ENCODE data around the gene INTS3.
"Not testable (repeated sequence)": the region's sequence is repeated elsewhere in the genome, so short reads cannot be mapped to it uniquely, and the experiment has no call there.

The INTS3 gene

DNA sequence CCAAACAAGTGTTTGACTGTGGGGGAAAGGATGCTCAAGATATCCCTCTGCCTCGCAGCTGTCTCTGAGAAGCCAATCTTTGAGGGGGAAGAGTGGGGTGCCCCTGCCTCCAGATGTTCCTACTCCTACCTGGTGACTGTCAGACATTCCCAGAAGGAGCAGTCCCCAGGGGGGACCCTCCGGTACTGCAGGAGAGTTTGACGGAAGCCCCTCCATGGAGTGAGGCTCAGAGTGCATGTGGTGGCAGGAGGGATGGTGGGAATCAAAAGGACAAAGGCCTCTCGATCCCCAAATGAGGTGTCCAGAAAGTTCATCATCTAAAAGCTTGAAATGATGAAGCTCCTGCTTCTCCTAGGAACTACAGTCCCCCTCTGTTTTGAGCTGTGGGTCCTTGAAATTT is 52.7 kb downstream of the INTS3 start:
- H3K36me3 ChIP-seq (ENCODE audit: insufficient read depth, insufficient read length, low read length), result peaks cover 19% of the 10 kb centered on the region
- no peaks in the 10 kb centered on the region for H3K9me3 ChIP-seq (ENCODE audit: insufficient read depth, low read length)
- no peak overlapping the region for H3K9ac ChIP-seq (ENCODE audit: insufficient read length, low read depth)
- no peak overlapping the region for H3K4me3 ChIP-seq (ENCODE audit: insufficient read length, low read depth)
- no peaks in the 10 kb centered on the region for H3K27me3 ChIP-seq (ENCODE audit: insufficient read depth, insufficient read length)
- peaks cover 16% of the 10 kb centered on the region for H3K4me1 ChIP-seq (ENCODE audit: insufficient read depth, insufficient read length)
- DNase-seq (ENCODE audit: low read depth, low spot score), result no peak
- no peak for TF ChIP-seq SUZ12 (IDR thresholded peaks at IDR 0.05; ENCODE audit: extremely low read depth, insufficient read depth, insufficient read length)
- no peak for TF ChIP-seq YY1 (IDR thresholded peaks at IDR 0.05; ENCODE audit: insufficient read depth, insufficient read length)
- TF ChIP-seq ZNF274 (IDR thresholded peaks at IDR 0.05; ENCODE audit: low read depth, low read length), result no peak

DNA sequence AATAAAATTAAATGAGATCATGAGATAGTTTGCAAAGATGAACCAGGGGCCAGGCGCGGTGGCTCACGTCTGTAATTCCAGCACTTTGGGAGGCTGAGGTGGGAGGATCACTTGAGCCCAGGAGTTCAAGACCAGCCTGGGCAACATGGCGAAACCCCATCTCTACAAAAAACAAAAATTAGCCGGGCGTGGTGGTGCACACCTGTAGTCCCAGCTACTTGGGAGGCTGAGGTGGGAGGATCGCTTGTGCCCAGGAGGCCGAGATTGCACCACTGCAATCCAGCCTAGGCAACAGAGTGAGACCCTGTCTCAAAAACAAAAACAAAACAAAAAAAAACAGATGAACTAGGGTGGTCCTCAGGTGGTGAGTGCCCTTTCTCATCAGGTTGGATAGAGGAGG is 54.8 kb downstream of the INTS3 start:
- H3K9ac ChIP-seq (ENCODE audit: insufficient read length, low read depth), result peak overlapping the region; percentile 97
- DNase-seq (ENCODE audit: low read depth, low spot score); H3K27me3 ChIP-seq (ENCODE audit: insufficient read depth, insufficient read length); H3K4me1 ChIP-seq (ENCODE audit: insufficient read depth, insufficient read length); H3K9me3 ChIP-seq (ENCODE audit: insufficient read depth, low read length): not testable (repeated sequence)
- peaks cover 19% of the 10 kb centered on the region for H3K36me3 ChIP-seq (ENCODE audit: insufficient read depth, insufficient read length, low read length)
- peak overlapping the region; percentile 75 for H3K4me3 ChIP-seq (ENCODE audit: insufficient read length, low read depth)

DNA sequence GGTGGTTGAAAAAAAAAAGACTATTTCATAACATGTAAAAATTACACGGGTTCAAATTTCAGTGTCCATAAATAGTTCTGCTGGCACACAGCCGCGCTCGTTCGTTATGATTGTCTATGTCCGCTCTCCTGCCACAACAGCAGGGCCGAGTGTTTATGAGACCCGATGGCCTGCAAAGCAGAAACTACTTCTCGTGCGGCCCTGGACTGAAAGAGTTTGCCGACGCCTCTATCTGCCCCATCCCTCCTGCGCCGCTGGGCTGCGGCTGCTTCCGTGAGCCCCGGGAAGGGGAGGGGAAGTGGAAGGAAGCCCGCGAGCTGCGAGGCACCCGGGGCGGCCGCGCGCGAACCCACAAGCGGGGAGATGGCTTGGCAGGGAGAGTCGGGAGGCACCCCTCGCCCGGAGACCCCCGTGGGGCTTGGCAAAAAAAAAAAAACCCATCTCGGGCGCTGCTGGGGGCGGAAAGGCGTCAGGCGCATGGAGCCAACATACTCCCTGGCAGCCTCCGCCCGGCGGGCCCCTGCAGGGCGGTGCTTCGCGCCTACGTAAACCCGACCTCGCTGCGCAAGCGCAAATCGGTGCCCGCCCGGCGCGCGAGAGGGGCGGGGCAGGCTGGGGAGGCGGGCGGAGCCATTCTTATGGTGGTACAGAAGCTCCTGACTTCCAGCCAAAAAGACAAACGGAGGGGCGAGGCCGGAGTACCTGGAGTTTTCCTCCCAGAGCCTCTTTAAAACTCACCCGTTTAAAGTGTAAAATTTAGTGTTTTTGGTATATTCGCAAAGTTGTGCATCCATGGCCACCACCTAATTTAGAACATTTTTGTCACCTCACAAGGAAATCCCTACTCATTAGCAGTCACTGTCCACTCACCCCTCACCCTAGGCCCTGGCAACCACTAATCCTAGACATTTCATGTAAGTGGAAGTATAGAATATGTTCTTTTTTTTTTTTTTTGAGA is 55.7 kb downstream of the INTS3 start:
- H3K36me3 ChIP-seq (ENCODE audit: insufficient read depth, insufficient read length, low read length), result peaks cover 17% of the 10 kb centered on the region
- peak; percentile 97 for DNase-seq (ENCODE audit: low read depth, low spot score)
- H3K27me3 ChIP-seq (ENCODE audit: insufficient read depth, insufficient read length), result no peaks in the 10 kb centered on the region
- TF ChIP-seq SUZ12 (IDR thresholded peaks at IDR 0.05; ENCODE audit: extremely low read depth, insufficient read depth, insufficient read length), result no peak
- TF ChIP-seq YY1 (IDR thresholded peaks at IDR 0.05; ENCODE audit: insufficient read depth, insufficient read length), result peak; percentile 22
- peak overlapping the region; percentile 75 for H3K4me3 ChIP-seq (ENCODE audit: insufficient read length, low read depth)
- 0 out of 2 replicates have a peak, but pooled peaks cover 4% of the 10 kb centered on the region for H3K9me3 ChIP-seq (ENCODE audit: insufficient read depth, low read length)
- peaks cover 2% of the 10 kb centered on the region for H3K4me1 ChIP-seq (ENCODE audit: insufficient read depth, insufficient read length)
- H3K9ac ChIP-seq (ENCODE audit: insufficient read length, low read depth), result peak overlapping the region; percentile 97

DNA sequence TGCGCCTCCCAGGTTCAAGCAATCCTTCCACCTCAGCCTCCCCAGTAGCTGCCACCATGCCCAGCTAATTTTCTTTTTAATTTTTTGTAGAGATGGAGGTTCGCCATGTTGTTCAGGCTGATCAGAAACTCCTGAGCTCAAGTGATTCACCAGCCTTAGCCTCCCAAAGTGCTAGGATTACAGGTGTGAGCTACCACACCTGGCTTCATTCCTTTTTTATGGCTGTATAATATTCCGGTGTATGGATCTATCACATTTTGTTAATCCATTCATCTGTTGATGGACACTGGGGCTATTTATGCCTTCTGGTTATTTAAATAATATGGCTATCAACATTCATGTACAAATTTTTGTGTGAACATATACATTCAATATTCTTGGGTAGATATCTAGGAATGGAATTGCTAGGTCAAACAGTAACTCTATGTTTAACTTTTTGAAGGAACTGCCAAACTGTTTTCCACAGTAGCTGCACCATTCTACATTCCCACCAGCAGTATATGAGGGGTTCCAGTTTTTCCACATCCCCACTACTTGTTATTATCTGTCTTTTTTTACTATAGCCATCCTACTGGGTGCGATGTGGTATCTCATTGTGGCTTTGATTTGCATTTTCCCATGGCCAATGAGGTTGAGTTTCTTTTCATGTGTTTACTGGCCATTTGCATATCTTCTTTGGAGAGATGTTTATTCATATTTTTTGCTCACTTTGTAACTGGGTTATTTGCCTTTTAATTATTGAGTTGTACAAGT is 58.4 kb downstream of the INTS3 start:
- no peak overlapping the region for H3K9ac ChIP-seq (ENCODE audit: insufficient read length, low read depth)
- H3K4me1 ChIP-seq (ENCODE audit: insufficient read depth, insufficient read length), result peaks cover 2% of the 10 kb centered on the region
- H3K4me3 ChIP-seq (ENCODE audit: insufficient read length, low read depth), result no peak overlapping the region
- TF ChIP-seq YY1 (IDR thresholded peaks at IDR 0.05; ENCODE audit: insufficient read depth, insufficient read length) (no peak), SUZ12 (IDR thresholded peaks at IDR 0.05; ENCODE audit: extremely low read depth, insufficient read depth, insufficient read length) (no peak), ZNF274 (IDR thresholded peaks at IDR 0.05; ENCODE audit: low read depth, low read length) (no peak)
- DNase-seq (ENCODE audit: low read depth, low spot score), result no peak
- H3K9me3 ChIP-seq (ENCODE audit: insufficient read depth, low read length), result 0 out of 2 replicates have a peak, but pooled peaks cover 4% of the 10 kb centered on the region
- H3K27me3 ChIP-seq (ENCODE audit: insufficient read depth, insufficient read length), result no peaks in the 10 kb centered on the region
- H3K36me3 ChIP-seq (ENCODE audit: insufficient read depth, insufficient read length, low read length), result no peaks in the 10 kb centered on the region

DNA sequence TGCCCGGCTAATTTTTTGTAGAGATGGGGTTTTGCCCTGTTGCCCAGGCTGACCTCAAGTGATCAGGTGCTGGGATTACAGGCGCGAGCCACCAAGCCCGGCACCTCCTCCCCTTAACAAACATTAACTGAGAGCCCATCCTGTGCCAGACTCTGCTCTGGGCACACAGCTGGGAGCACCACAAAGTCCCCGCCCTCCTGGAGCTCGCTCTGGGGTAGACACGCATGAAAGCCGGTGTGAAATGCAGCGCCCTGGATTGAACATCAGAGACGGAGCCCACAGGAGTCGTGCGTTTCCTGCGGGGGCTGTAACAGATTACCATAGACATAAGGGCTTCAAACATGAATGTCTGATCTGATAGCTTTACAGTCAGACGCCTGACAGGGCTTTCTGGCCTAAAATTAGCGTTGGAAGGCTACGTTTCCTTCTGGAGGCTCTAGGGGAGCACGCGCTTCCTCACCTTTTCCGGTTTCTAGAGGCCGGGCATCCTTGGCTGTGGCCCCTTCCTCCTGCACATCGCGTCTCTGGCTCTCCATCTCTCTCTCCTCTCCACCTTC is 61.7 kb downstream of the INTS3 start:
- Histone ChIP-seq H3K9me3 (ENCODE audit: insufficient read depth, low read length) (0 out of 2 replicates have a peak, but pooled peaks cover 4% of the 10 kb centered on the region), H3K4me3 (ENCODE audit: insufficient read length, low read depth) (no peak overlapping the region), H3K9ac (ENCODE audit: insufficient read length, low read depth) (no peak overlapping the region), H3K4me1 (ENCODE audit: insufficient read depth, insufficient read length) (peaks cover 15% of the 10 kb centered on the region), H3K36me3 (ENCODE audit: insufficient read depth, insufficient read length, low read length) (no peaks in the 10 kb centered on the region), H3K27me3 (ENCODE audit: insufficient read depth, insufficient read length) (no peaks in the 10 kb centered on the region)
- TF ChIP-seq YY1 (IDR thresholded peaks at IDR 0.05; ENCODE audit: insufficient read depth, insufficient read length), result no peak
- no peak for TF ChIP-seq SUZ12 (IDR thresholded peaks at IDR 0.05; ENCODE audit: extremely low read depth, insufficient read depth, insufficient read length)
- no peak for TF ChIP-seq ZNF274 (IDR thresholded peaks at IDR 0.05; ENCODE audit: low read depth, low read length)
- DNase-seq (ENCODE audit: low read depth, low spot score), result no peak

DNA sequence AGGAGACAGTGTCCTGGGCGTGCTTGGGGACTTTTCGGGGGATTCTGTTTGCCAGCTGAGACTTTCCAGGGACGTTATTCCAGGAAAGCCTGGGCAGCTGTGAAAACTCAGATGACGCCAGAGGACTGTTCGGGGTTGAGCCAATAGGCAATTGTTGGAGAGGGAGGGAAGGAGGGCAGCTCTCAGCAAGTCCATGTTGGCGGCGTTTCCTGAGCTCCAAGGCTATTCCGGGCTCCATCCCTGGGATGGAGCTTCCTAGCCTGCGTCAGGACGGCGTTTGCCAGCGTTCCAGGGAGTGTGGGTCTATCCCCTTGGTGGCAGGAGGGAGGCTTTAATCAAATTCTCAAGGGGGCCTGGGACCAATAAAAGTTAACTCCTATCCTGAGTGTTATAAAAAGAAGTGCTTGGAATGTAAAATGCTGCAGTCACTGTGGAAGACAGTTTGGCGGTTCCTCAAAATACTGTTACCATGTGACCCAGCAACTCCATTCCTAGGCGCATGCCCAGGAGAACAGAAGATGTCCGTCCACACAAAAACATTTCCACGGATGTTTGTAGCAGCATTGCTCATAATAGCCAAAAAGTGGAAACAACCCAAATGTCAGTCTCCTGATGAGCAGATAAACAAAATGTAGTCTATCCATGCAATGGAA is 62.6 kb downstream of the INTS3 start:
- H3K4me3 ChIP-seq (ENCODE audit: insufficient read length, low read depth), result no peak overlapping the region
- TF ChIP-seq ZNF274 (IDR thresholded peaks at IDR 0.05; ENCODE audit: low read depth, low read length) (no peak), SUZ12 (IDR thresholded peaks at IDR 0.05; ENCODE audit: extremely low read depth, insufficient read depth, insufficient read length) (no peak), YY1 (IDR thresholded peaks at IDR 0.05; ENCODE audit: insufficient read depth, insufficient read length) (no peak)
- no peak for DNase-seq (ENCODE audit: low read depth, low spot score)
- no peaks in the 10 kb centered on the region for H3K36me3 ChIP-seq (ENCODE audit: insufficient read depth, insufficient read length, low read length)
- H3K9ac ChIP-seq (ENCODE audit: insufficient read length, low read depth), result no peak overlapping the region
- H3K9me3 ChIP-seq (ENCODE audit: insufficient read depth, low read length), result 0 out of 2 replicates have a peak, but pooled peaks cover 4% of the 10 kb centered on the region
- H3K4me1 ChIP-seq (ENCODE audit: insufficient read depth, insufficient read length), result peaks cover 24% of the 10 kb centered on the region
- no peaks in the 10 kb centered on the region for H3K27me3 ChIP-seq (ENCODE audit: insufficient read depth, insufficient read length)
